ENCODE measurements around the gene LSAMP.

The LSAMP gene

GRCh38 chr3:116233711-116234357 is 211.5 kb downstream of the LSAMP start:
- no peak overlapping the region for H2AFZ ChIP-seq (ENCODE audit: insufficient read depth, low read length, poor library complexity)
- WGBS (ENCODE audit: extremely low coverage, insufficient coverage, insufficient read length): no CpG with 5 or more reads among the region's 4 CpGs
- H2BK120ac ChIP-seq (ENCODE audit: insufficient read depth, low read length, poor library complexity): no peak overlapping the region
- H3K79me1 ChIP-seq (ENCODE audit: low read length): no peaks in the 10 kb centered on the region
- no peak overlapping the region for H3K23ac ChIP-seq (ENCODE audit: low read length)
- no peak overlapping the region for H3K4me3 ChIP-seq (ENCODE audit: low read depth, low read length)
- H3K14ac ChIP-seq (ENCODE audit: low read length): no peak overlapping the region
- H3K9me3 ChIP-seq (ENCODE audit: insufficient read depth, low read depth, low read length): no peaks in the 10 kb centered on the region
- H4K8ac ChIP-seq (ENCODE audit: low read depth, low read length): no peak overlapping the region
- H4K12ac ChIP-seq (ENCODE audit: low read depth, low read length): no peak overlapping the region
- no peak overlapping the region for H2AK5ac ChIP-seq (ENCODE audit: low read length)
- no peak overlapping the region for H3K4me2 ChIP-seq (ENCODE audit: low read length)
- H3K18ac ChIP-seq (ENCODE audit: low read length): no peak overlapping the region
- H3K4me1 ChIP-seq (ENCODE audit: control insufficient read depth in 1 of 2, insufficient read depth in 2 of 2, low read length in 2 of 2): no peaks in the 10 kb centered on the region
- H2BK5ac ChIP-seq (ENCODE audit: low read depth, low read length, poor library complexity): no peak overlapping the region
- no peak overlapping the region for H3K27ac ChIP-seq (ENCODE audit: low read depth, low read length)
- H2BK12ac ChIP-seq (ENCODE audit: low read length): no peak overlapping the region
- H3K4ac ChIP-seq (ENCODE audit: low read depth, low read length): no peak overlapping the region
- H3K79me2 ChIP-seq (ENCODE audit: control insufficient read depth, insufficient read depth, low read length, poor library complexity): no peaks in the 10 kb centered on the region
- no peak overlapping the region for H4K91ac ChIP-seq (ENCODE audit: low read depth, low read length)
- H3K36me3 ChIP-seq (ENCODE audit: control insufficient read depth in 1 of 2, insufficient read depth in 2 of 2, low read length in 2 of 2): no peaks in the 10 kb centered on the region
- no peak overlapping the region for H3K9ac ChIP-seq (ENCODE audit: low read length)
- no peaks in the 10 kb centered on the region for H3K27me3 ChIP-seq (ENCODE audit: insufficient read depth, low read length)
- DNase-seq: no peak

GRCh38 chr3:116230431-116231020 is 214.8 kb downstream of the LSAMP start:
- Histone ChIP-seq H3K9me3 (ENCODE audit: insufficient read depth, low read depth, low read length) (no peaks in the 10 kb centered on the region), H4K8ac (ENCODE audit: low read depth, low read length) (no peak overlapping the region), H3K4me2 (ENCODE audit: low read length) (no peak overlapping the region), H3K79me2 (ENCODE audit: control insufficient read depth, insufficient read depth, low read length, poor library complexity) (no peaks in the 10 kb centered on the region), H4K12ac (ENCODE audit: low read depth, low read length) (no peak overlapping the region), H2BK5ac (ENCODE audit: low read depth, low read length, poor library complexity) (no peak overlapping the region), H3K14ac (ENCODE audit: low read length) (no peak overlapping the region), H3K4me1 (ENCODE audit: control insufficient read depth in 1 of 2, insufficient read depth in 2 of 2, low read length in 2 of 2) (no peaks in the 10 kb centered on the region), H3K79me1 (ENCODE audit: low read length) (no peaks in the 10 kb centered on the region), H3K23ac (ENCODE audit: low read length) (no peak overlapping the region), H2AK5ac (ENCODE audit: low read length) (no peak overlapping the region), H4K91ac (ENCODE audit: low read depth, low read length) (no peak overlapping the region), H3K4me3 (ENCODE audit: low read depth, low read length) (no peak overlapping the region), H3K27ac (ENCODE audit: low read depth, low read length) (no peak overlapping the region), H3K36me3 (ENCODE audit: control insufficient read depth in 1 of 2, insufficient read depth in 2 of 2, low read length in 2 of 2) (no peaks in the 10 kb centered on the region), H2AFZ (ENCODE audit: insufficient read depth, low read length, poor library complexity) (no peak overlapping the region), H3K18ac (ENCODE audit: low read length) (no peak overlapping the region), H3K4ac (ENCODE audit: low read depth, low read length) (no peak overlapping the region), H3K27me3 (ENCODE audit: insufficient read depth, low read length) (no peaks in the 10 kb centered on the region), H3K9ac (ENCODE audit: low read length) (no peak overlapping the region), H2BK120ac (ENCODE audit: insufficient read depth, low read length, poor library complexity) (no peak overlapping the region), H2BK12ac (ENCODE audit: low read length) (no peak overlapping the region)
- WGBS (ENCODE audit: extremely low coverage, insufficient coverage, insufficient read length): no CpG with 5 or more reads among the region's 5 CpGs
- DNase-seq: no peak

GRCh38 chr3:116226266-116226665 is 219.0 kb downstream of the LSAMP start:
- no peak overlapping the region for H2BK120ac ChIP-seq (ENCODE audit: insufficient read depth, low read length, poor library complexity)
- no peaks in the 10 kb centered on the region for H3K79me2 ChIP-seq (ENCODE audit: control insufficient read depth, insufficient read depth, low read length, poor library complexity)
- H3K9ac ChIP-seq (ENCODE audit: low read length): no peak overlapping the region
- H3K23ac ChIP-seq (ENCODE audit: low read length): no peak overlapping the region
- no peak overlapping the region for H3K4me3 ChIP-seq (ENCODE audit: low read depth, low read length)
- DNase-seq: no peak
- H3K4ac ChIP-seq (ENCODE audit: low read depth, low read length): no peak overlapping the region
- H3K18ac ChIP-seq (ENCODE audit: low read length): no peak overlapping the region
- H2AFZ ChIP-seq (ENCODE audit: insufficient read depth, low read length, poor library complexity): no peak overlapping the region
- H2AK5ac ChIP-seq (ENCODE audit: low read length): no peak overlapping the region
- no peaks in the 10 kb centered on the region for H3K27me3 ChIP-seq (ENCODE audit: insufficient read depth, low read length)
- H3K14ac ChIP-seq (ENCODE audit: low read length): no peak overlapping the region
- H3K4me2 ChIP-seq (ENCODE audit: low read length): no peak overlapping the region
- no peaks in the 10 kb centered on the region for H3K4me1 ChIP-seq (ENCODE audit: control insufficient read depth in 1 of 2, insufficient read depth in 2 of 2, low read length in 2 of 2)
- no peaks in the 10 kb centered on the region for H3K9me3 ChIP-seq (ENCODE audit: insufficient read depth, low read depth, low read length)
- H3K36me3 ChIP-seq (ENCODE audit: control insufficient read depth in 1 of 2, insufficient read depth in 2 of 2, low read length in 2 of 2): no peaks in the 10 kb centered on the region
- H2BK12ac ChIP-seq (ENCODE audit: low read length): no peak overlapping the region
- H3K79me1 ChIP-seq (ENCODE audit: low read length): no peaks in the 10 kb centered on the region
- WGBS (ENCODE audit: extremely low coverage, insufficient coverage, insufficient read length): no CpG with 5 or more reads among the region's 1 CpG
- no peak overlapping the region for H4K12ac ChIP-seq (ENCODE audit: low read depth, low read length)
- H2BK5ac ChIP-seq (ENCODE audit: low read depth, low read length, poor library complexity): no peak overlapping the region
- no peak overlapping the region for H3K27ac ChIP-seq (ENCODE audit: low read depth, low read length)
- no peak overlapping the region for H4K91ac ChIP-seq (ENCODE audit: low read depth, low read length)
- H4K8ac ChIP-seq (ENCODE audit: low read depth, low read length): no peak overlapping the region

- H2BK120ac ChIP-seq (ENCODE audit: insufficient read depth, low read length, poor library complexity): no peak overlapping the region
- no CpG with 5 or more reads among the region's 4 CpGs for WGBS (ENCODE audit: extremely low coverage, insufficient coverage, insufficient read length)
Measured at GRCh38 chr3:116216761-116217160, 228.5 kb downstream of the LSAMP start.

More at GRCh38 chr3:116216761-116217160, 228.5 kb downstream of the LSAMP start:
- no peak overlapping the region for H4K91ac ChIP-seq (ENCODE audit: low read depth, low read length)
- H3K23ac ChIP-seq (ENCODE audit: low read length): no peak overlapping the region
- H2BK12ac ChIP-seq (ENCODE audit: low read length): no peak overlapping the region
- H3K4me1 ChIP-seq (ENCODE audit: control insufficient read depth in 1 of 2, insufficient read depth in 2 of 2, low read length in 2 of 2): no peaks in the 10 kb centered on the region
- H3K4me3 ChIP-seq (ENCODE audit: low read depth, low read length): no peak overlapping the region
- H3K18ac ChIP-seq (ENCODE audit: low read length): no peak overlapping the region
- no peak overlapping the region for H3K4me2 ChIP-seq (ENCODE audit: low read length)
- H2AK5ac ChIP-seq (ENCODE audit: low read length): no peak overlapping the region
- H3K27ac ChIP-seq (ENCODE audit: low read depth, low read length): no peak overlapping the region
- H2AFZ ChIP-seq (ENCODE audit: insufficient read depth, low read length, poor library complexity): no peak overlapping the region
- no peaks in the 10 kb centered on the region for H3K79me2 ChIP-seq (ENCODE audit: control insufficient read depth, insufficient read depth, low read length, poor library complexity)
- no peak overlapping the region for H3K9ac ChIP-seq (ENCODE audit: low read length)
- H3K9me3 ChIP-seq (ENCODE audit: insufficient read depth, low read depth, low read length): no peaks in the 10 kb centered on the region
- H4K12ac ChIP-seq (ENCODE audit: low read depth, low read length): no peak overlapping the region
- H2BK5ac ChIP-seq (ENCODE audit: low read depth, low read length, poor library complexity): no peak overlapping the region
- H3K36me3 ChIP-seq (ENCODE audit: control insufficient read depth in 1 of 2, insufficient read depth in 2 of 2, low read length in 2 of 2): no peaks in the 10 kb centered on the region
- H3K14ac ChIP-seq (ENCODE audit: low read length): no peak overlapping the region
- H4K8ac ChIP-seq (ENCODE audit: low read depth, low read length): no peak overlapping the region
- H3K27me3 ChIP-seq (ENCODE audit: insufficient read depth, low read length): no peaks in the 10 kb centered on the region
- no peaks in the 10 kb centered on the region for H3K79me1 ChIP-seq (ENCODE audit: low read length)
- H3K4ac ChIP-seq (ENCODE audit: low read depth, low read length): no peak overlapping the region
- DNase-seq: no peak

Data from trophoblast cell (in vitro differentiated cells and primary cell).